Neuron (in vitro differentiated cells): ENCODE results near the gene CMIP.

Experiments used
- H2AFZ ChIP-seq: one replicate; pipeline ENCODE4 v1.6.1; 2013; ENCODE audit warnings: low read depth, mild to moderate bottlenecking, inconsistent platforms, low read length, moderate library complexity
- H3K27me3 ChIP-seq: one replicate; pipeline ENCODE4 v1.6.1; 2013; ENCODE audit warnings: low read length; ENCODE audit not compliant: insufficient read depth
- H3K36me3 ChIP-seq: one replicate; pipeline ENCODE4 v1.6.1; 2013; ENCODE audit warnings: low read length; ENCODE audit not compliant: insufficient read depth
- H3K4me1 ChIP-seq: one replicate; pipeline ENCODE4 v1.6.1; 2013; ENCODE audit warnings: low read length; ENCODE audit not compliant: insufficient read depth
- H3K4me3 ChIP-seq: 2 replicates; pipeline ENCODE4 v1.5.1; 2013; ENCODE audit warnings: mild to moderate bottlenecking, low read length, moderate library complexity
- H3K9me3 ChIP-seq: one replicate; pipeline ENCODE4 v1.6.1; 2013; ENCODE audit warnings: low read length

The CMIP gene

DNA sequence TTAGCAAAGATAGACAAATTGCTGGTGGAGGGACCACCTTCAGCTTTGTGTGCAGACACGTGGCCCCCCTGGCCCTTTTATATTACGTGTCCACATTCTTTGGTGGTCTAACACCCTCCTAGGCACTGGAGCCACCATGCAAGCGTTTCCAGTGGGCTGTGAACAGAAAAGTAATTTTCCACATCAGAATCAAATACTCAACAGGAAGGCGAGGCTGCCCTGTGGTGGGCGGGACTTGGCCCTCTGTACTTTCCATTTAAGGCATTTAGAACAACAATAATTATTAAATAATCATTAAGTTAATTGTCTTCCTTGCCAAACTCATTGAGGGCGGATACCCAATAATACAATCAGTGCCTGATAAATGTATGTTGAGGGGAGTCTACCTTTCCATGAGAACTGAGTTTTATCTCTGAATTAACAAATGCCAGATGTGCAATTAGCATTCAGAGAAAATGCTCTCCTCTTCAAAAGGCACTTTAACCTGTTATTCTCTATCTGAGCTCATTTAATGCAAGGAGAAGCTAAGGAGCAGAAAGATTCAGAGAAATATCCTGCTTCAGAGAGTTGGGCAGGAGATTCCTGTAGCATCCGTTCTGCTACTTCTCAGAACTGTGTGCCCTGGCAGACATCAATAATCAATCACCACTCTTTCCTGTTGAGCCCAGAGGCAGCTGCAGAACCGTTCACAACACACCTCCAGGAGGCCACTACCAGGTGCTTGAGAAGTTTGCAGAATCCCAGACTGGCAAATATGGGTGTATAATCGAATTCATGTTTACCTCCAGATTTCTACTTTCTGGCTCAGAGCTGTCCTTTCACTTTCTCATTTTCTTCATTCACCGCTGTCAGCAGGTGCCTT is 109.4 kb downstream of the CMIP start:
- Histone ChIP-seq H3K27me3 (no peaks in the 10 kb centered on the region), H3K9me3 (no peaks in the 10 kb centered on the region), H3K36me3 (no peaks in the 10 kb centered on the region), H3K4me1 (no peaks in the 10 kb centered on the region), H3K4me3 (no peak overlapping the region), H2AFZ (no peak overlapping the region)

GRCh38 chr16:81554979-81555378 is 110.4 kb downstream of the CMIP start:
- Histone ChIP-seq H3K36me3 (no peaks in the 10 kb centered on the region), H3K9me3 (no peaks in the 10 kb centered on the region), H3K4me3 (no peak overlapping the region), H3K27me3 (no peaks in the 10 kb centered on the region), H2AFZ (no peak overlapping the region), H3K4me1 (no peaks in the 10 kb centered on the region)

- H3K4me1 ChIP-seq = no peaks in the 10 kb centered on the region
- no peaks in the 10 kb centered on the region for H3K27me3 ChIP-seq
- H2AFZ ChIP-seq = no peak overlapping the region
- H3K36me3 ChIP-seq = no peaks in the 10 kb centered on the region
- H3K9me3 ChIP-seq = no peaks in the 10 kb centered on the region
- no peak overlapping the region for H3K4me3 ChIP-seq
Measured at GRCh38 chr16:81555660-81556059, 111.1 kb downstream of the CMIP start.

GRCh38 chr16:81556715-81557284 is 112.2 kb downstream of the CMIP start:
- Histone ChIP-seq H3K27me3 (no peaks in the 10 kb centered on the region), H2AFZ (no peak overlapping the region), H3K4me1 (no peaks in the 10 kb centered on the region), H3K4me3 (no peak overlapping the region), H3K9me3 (no peaks in the 10 kb centered on the region), H3K36me3 (no peaks in the 10 kb centered on the region)

GRCh38 chr16:81558077-81558443 is 113.5 kb downstream of the CMIP start:
- Histone ChIP-seq H3K27me3 (no peaks in the 10 kb centered on the region), H3K9me3 (no peaks in the 10 kb centered on the region), H3K4me3 (no peak overlapping the region), H3K4me1 (no peaks in the 10 kb centered on the region), H3K36me3 (no peaks in the 10 kb centered on the region), H2AFZ (no peak overlapping the region)

DNA sequence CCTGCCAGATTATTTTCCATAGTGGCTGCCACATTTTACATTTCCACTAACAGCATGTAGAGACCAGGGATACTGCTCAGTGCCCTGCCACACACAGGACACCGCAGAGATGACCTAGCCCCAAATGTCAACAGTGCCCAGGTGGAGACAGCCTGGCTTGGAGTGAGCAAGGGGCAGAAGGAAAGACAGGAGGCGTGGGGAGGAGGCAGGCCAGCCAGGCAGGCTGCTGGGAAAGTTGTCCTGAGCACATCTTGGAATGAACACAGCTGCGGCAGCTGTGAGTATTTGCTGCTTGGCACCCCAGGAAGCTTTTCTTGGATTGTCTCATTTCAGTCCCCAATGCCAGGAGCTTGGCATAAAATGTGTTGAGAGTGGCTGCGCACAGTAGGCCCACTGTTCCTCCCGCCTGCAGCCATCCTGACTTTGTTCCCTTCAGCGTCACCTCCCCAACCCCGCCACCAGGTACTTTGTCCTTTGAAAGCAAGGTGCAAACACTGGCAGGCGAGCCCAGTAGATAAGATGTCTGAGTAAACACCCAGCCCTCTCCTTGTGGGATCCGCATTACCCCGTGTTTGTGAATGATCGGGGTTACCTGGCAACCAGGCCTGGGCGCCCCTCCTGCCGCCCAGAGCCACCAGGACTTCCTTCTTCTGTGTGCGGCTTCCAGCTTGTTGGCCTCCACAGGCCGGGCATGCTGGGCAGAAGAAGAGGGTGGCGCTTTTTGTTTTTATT is 114.0 kb downstream of the CMIP start:
- Histone ChIP-seq H2AFZ (no peak overlapping the region), H3K4me3 (no peak overlapping the region), H3K9me3 (no peaks in the 10 kb centered on the region), H3K27me3 (no peaks in the 10 kb centered on the region), H3K4me1 (no peaks in the 10 kb centered on the region), H3K36me3 (no peaks in the 10 kb centered on the region)

- Histone ChIP-seq H3K27me3 (no peaks in the 10 kb centered on the region), H2AFZ (no peak overlapping the region), H3K9me3 (no peaks in the 10 kb centered on the region), H3K36me3 (no peaks in the 10 kb centered on the region), H3K4me3 (no peak overlapping the region), H3K4me1 (peaks cover 19% of the 10 kb centered on the region)
Measured at GRCh38 chr16:81560979-81561657, 116.5 kb downstream of the CMIP start.

DNA sequence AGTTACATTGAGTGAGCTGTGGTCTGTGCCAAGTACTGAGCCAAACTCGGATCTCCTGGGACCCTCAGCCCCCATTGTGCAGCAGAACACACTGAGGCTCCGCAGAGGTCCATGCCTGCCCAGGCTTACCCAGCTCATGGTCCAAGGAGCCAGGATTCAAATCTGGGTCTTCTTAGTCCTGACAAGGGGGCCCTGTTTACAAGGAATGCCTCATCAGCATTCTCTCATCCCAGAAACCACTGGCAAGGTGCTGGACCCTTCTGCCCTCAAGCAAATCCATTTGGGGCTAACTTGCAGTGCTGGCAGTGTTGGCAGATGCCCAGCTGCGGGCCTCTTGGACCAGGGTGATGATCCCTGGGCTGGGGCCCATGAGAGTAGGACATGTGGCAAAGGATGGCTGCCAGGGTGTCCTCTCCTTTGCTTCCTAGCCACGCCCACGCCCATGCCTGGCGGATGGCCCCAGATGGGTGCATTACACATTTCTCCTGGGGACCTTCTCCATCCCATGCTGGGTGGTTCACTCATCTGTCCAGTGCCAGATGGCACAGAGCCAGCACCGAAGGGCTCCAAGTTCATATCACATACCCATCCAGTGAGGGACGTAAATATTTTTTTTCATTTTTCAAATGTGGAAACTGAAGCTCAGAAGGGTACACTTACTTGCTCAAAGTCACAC is 117.7 kb downstream of the CMIP start:
- H2AFZ ChIP-seq = no peak overlapping the region
- H3K27me3 ChIP-seq = no peaks in the 10 kb centered on the region
- H3K9me3 ChIP-seq = no peaks in the 10 kb centered on the region
- H3K4me3 ChIP-seq = no peak overlapping the region
- H3K4me1 ChIP-seq = peaks cover 19% of the 10 kb centered on the region
- H3K36me3 ChIP-seq = no peaks in the 10 kb centered on the region

DNA sequence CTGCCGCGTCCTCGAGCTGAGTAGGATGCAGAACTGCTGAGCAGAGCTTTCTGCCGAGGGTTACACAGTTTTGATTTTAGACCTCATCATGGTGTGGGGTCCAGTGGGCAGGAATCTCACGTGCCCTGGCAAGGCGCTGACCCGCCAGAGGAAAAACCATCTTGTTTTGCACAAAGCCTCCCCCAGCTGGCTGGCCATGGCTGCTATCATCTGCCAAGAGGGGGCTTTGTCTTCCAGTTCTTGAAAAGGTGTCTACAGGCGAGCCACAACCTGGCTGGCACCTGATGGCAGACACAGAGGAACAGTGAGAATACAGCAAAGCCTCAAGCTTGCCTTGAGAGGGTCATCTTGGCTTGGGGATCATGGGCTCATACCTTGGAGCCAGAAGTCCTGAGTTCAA is 118.3 kb downstream of the CMIP start:
- no peaks in the 10 kb centered on the region for H3K36me3 ChIP-seq
- no peak overlapping the region for H2AFZ ChIP-seq
- no peaks in the 10 kb centered on the region for H3K9me3 ChIP-seq
- H3K27me3 ChIP-seq = no peaks in the 10 kb centered on the region
- peaks cover 19% of the 10 kb centered on the region for H3K4me1 ChIP-seq
- no peak overlapping the region for H3K4me3 ChIP-seq

DNA sequence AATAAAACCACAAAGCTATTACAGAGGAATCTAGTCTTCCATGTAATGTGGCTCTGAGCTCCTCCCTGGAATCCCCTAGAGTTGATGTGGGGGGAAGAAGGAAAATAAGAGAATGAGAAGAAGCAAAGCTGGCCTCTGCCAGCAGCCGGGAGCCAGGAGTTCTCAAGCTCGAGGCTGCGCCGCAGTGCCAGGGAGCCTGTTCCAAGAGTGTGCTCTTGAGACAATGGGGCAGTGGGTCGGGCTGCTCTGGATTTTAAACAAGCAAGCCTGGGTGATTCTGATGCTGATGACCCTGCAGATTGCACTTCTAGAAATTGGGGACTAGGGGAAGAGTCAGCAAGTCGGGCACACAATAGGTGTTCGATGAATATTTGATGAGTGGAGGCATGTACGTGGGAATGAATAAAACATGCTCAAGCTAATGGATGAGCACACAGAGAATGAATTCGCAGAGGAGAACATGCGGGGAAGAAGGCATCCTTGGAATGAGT is 119.9 kb downstream of the CMIP start:
- H3K4me3 ChIP-seq = no peak overlapping the region
- H2AFZ ChIP-seq = no peak overlapping the region
- no peaks in the 10 kb centered on the region for H3K27me3 ChIP-seq
- H3K9me3 ChIP-seq = no peaks in the 10 kb centered on the region
- H3K36me3 ChIP-seq = no peaks in the 10 kb centered on the region
- peaks cover 19% of the 10 kb centered on the region for H3K4me1 ChIP-seq

DNA sequence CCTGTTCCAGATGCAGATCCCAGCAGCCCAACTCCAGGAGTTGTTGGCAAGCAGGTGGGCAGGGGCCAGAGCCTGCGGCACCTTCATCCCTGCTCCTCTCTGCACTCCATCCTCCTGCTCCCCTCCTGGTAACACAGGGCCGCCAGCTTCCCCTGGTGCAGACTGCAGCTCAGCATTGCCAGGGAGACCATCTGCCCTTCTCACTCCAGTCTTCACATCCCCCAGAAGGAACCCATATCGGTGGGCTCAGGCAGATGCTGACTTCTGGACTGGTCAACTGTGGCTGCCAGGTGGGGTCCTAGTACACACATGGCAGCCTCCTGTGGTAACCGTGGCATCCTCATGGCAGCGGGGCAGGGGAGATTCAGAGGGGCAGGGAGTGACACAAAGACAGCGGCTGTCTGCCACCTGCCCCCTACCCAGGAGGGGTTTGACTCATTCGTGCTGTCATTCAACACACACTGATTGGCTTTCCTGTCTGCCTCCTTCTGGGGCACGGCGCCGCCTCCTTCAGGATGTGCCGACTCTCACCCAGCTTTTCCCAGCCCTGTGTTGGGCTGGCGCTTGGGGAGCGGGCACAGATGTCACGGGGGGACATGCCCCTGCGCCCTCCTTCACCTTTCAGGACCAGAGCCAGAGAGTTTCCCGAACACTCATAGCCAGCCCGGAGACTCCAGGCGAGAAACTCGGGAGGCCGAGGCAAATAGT is 120.9 kb downstream of the CMIP start:
- Histone ChIP-seq H2AFZ (no peak overlapping the region), H3K36me3 (no peaks in the 10 kb centered on the region), H3K27me3 (no peaks in the 10 kb centered on the region), H3K4me3 (no peak overlapping the region), H3K4me1 (peaks cover 19% of the 10 kb centered on the region), H3K9me3 (no peaks in the 10 kb centered on the region)
